Endothelial cell of umbilical vein (primary cell): ENCODE measurements around the gene SLC35F5. TPM values are rescaled to one million over a fixed set of nuclear protein-coding genes. Genes with fewer than 3 reads are reported as not detected.

Experiments used
- BruUV-seq: library from RNA; stranded (reverse); fragments of 400-500 nt; replicated peaks from 2 replicates; lab custom pipeline; 2021; lab: Mats Ljungman, UMichigan
- CTCF ChIA-PET: fragments of 300-600, 350-600 bp; sonication (Branson Sonifier 250); formaldehyde crosslinking; loops from one replicate; lab custom pipeline; 2021; ENCODE audit warnings: antibody characterized with exemption, inconsistent platforms; lab: Charles Lee
- POLR2A ChIA-PET: fragments of 300-600, 350-600 bp; sonication (Branson Sonifier 250); formaldehyde crosslinking; loops from one replicate; lab custom pipeline; 2021; ENCODE audit warnings: antibody characterized with exemption, inconsistent platforms; lab: Charles Lee
- DNase-seq: peaks from one replicate; pipeline ENCODE4 v3.0.0-alpha.2; 2011; ENCODE audit warnings: low read depth, low spot score
- FAIRE-seq: peaks from 2 replicates; lab custom pipeline; 2011; peaks lifted over from hg19 to GRCh38; lab: Jason Lieb, UNC
- H2AFZ ChIP-seq: 2 replicates; pipeline ENCODE4 v1.6.0; 2012; ENCODE audit warnings: low read depth, low read length, control low read depth, inconsistent platforms
- H3K27ac ChIP-seq: 2 replicates; pipeline ENCODE4 v1.5.1; 2011; ENCODE audit warnings: low read depth, mild to moderate bottlenecking, control low read depth, low read length, moderate library complexity; ENCODE audit not compliant: insufficient read depth
- H3K27me3 ChIP-seq, 2 experiments: 2 replicates each; pipeline versions ENCODE4 v1.6.0 to v1.6.1; 2011; ENCODE audit warnings: low read length in 2 of 2, mixed read lengths in 1 of 2; ENCODE audit not compliant: control insufficient read depth in 2 of 2, insufficient read depth in 2 of 2
- H3K36me3 ChIP-seq, 2 experiments: 2 replicates in 1 of 2; 3 replicates in 1 of 2; pipeline ENCODE4 v1.5.1; 2011; ENCODE audit warnings: low read length in 2 of 2, mild to moderate bottlenecking in 1 of 2, moderate library complexity in 1 of 2; ENCODE audit not compliant: control insufficient read depth in 2 of 2, insufficient read depth in 2 of 2; ENCODE audit errors: extremely low read depth in 1 of 2
- H3K4me1 ChIP-seq: 3 replicates; pipeline ENCODE4 v1.5.1; 2011; ENCODE audit warnings: mild to moderate bottlenecking, low read length; ENCODE audit not compliant: control insufficient read depth, insufficient read depth; ENCODE audit errors: extremely low read depth
- H3K4me2 ChIP-seq: 2 replicates; pipeline ENCODE4 v1.6.1; 2011; ENCODE audit warnings: low read length, control low read depth, mixed read lengths; ENCODE audit not compliant: insufficient read depth
- H3K4me3 ChIP-seq, 3 experiments: fragments of 200-600 bp in 1 of 3; sonication (generic), shearing (Covaris generic) in 1 of 3; replicated peaks in 1 of 3; 2 replicates each; pipeline ENCODE4 v1.5.1; 2011 to 2016; ENCODE audit warnings: control low read depth in 3 of 3, low read length in 3 of 3, mild to moderate bottlenecking in 2 of 3, inconsistent platforms in 1 of 3, low read depth in 1 of 3, moderate library complexity in 1 of 3; ENCODE audit not compliant: insufficient read depth in 1 of 3
- H3K79me2 ChIP-seq: 2 replicates; pipeline ENCODE4 v1.6.0; 2012; ENCODE audit warnings: low read length, inconsistent platforms; ENCODE audit not compliant: control insufficient read depth, insufficient read depth
- H3K9ac ChIP-seq: replicated peaks from 2 replicates; pipeline ENCODE3; 2011; ENCODE audit warnings: low read length, control low read depth; ENCODE audit not compliant: insufficient read depth; ENCODE audit errors: extremely low read depth
- H3K9me1 ChIP-seq: replicated peaks from 3 replicates; pipeline ENCODE4 v1.6.0; 2011; ENCODE audit warnings: mild to moderate bottlenecking, low read length; ENCODE audit not compliant: control insufficient read depth, insufficient read depth; ENCODE audit errors: extremely low read depth
- H3K9me3 ChIP-seq: replicated peaks from 2 replicates; pipeline ENCODE4 v1.5.1; 2012; ENCODE audit warnings: low read length, inconsistent platforms; ENCODE audit not compliant: control insufficient read depth, insufficient read depth
- H4K20me1 ChIP-seq: replicated peaks from 2 replicates; pipeline ENCODE3; 2011; ENCODE audit warnings: mild to moderate bottlenecking, low read length; ENCODE audit not compliant: control insufficient read depth, insufficient read depth; ENCODE audit errors: extremely low read depth
- CTCF ChIP-seq, 2 donors: IDR thresholded peaks; 1 replicate in 1 of 2; 2 replicates in 1 of 2; pipeline ENCODE4 v1.5.1; 2011; ENCODE audit warnings: low read length in 2 of 2, mild to moderate bottlenecking in 2 of 2, moderate library complexity in 2 of 2, control low read depth in 1 of 2, inconsistent platforms in 1 of 2, low read depth in 1 of 2; ENCODE audit not compliant: insufficient read depth in 1 of 2; ENCODE audit errors: extremely low read depth in 1 of 2
- EZH2 ChIP-seq: IDR thresholded peaks from 2 replicates; pipeline ENCODE4 v1.6.1; 2012; ENCODE audit warnings: borderline replicate concordance, low read depth, mild to moderate bottlenecking, moderate library complexity, low read length, inconsistent platforms; ENCODE audit not compliant: severe bottlenecking
- FOS ChIP-seq: IDR thresholded peaks from 2 replicates; pipeline ENCODE4 v1.6.1; 2011; ENCODE audit warnings: mild to moderate bottlenecking, low read length, moderate library complexity, borderline replicate concordance; ENCODE audit not compliant: insufficient read depth
- GATA2 ChIP-seq: IDR thresholded peaks from 2 replicates; pipeline ENCODE4 v1.7.0; 2011; ENCODE audit warnings: low read depth, mild to moderate bottlenecking, moderate library complexity, mixed read lengths, low read length; ENCODE audit not compliant: insufficient read length, insufficient read depth
- JUN ChIP-seq: IDR thresholded peaks from 2 replicates; pipeline ENCODE4 v1.6.1; 2011; ENCODE audit warnings: borderline replicate concordance, low read depth; ENCODE audit not compliant: insufficient read length, insufficient read depth
- MAX ChIP-seq: IDR thresholded peaks from 2 replicates; pipeline ENCODE4 v1.6.1; 2011; ENCODE audit not compliant: insufficient read depth, insufficient read length
- MYC ChIP-seq: IDR thresholded peaks from one replicate; pipeline ENCODE4 v1.6.1; 2011; ENCODE audit warnings: mild to moderate bottlenecking, low read depth, low read length
- POLR2A ChIP-seq: IDR thresholded peaks from 2 replicates; pipeline ENCODE4 v1.6.1; 2012; ENCODE audit warnings: low read depth, mild to moderate bottlenecking, control low read depth, low read length
- POLR2AphosphoS5 ChIP-seq: IDR thresholded peaks from 2 replicates; pipeline ENCODE4 v1.6.1; 2012; ENCODE audit warnings: low read depth, mild to moderate bottlenecking, control low read depth, low read length, moderate library complexity; ENCODE audit not compliant: insufficient read depth
- dilution Hi-C: fragments of 300-500 bp; cut with MboI; formaldehyde crosslinking; loops from one replicate; pipeline ENCODE4 v1.15.0; 2019; ENCODE audit warnings: low sequenced_read_pairs; ENCODE audit not compliant: extremely low pct_ligation_motif_present
- intact Hi-C: fragments of 100-400 bp; cut with micrococcal nuclease; formaldehyde crosslinking; loops from one replicate; pipeline ENCODE4 v1.10.0; 2022
- polyA plus RNA-seq, 4 experiments: library from polyadenylated mRNA; depleted of rRNA in 3 of 4; stranded (reverse) in 3 of 4; unstranded in 1 of 4; fragments of >200 nt; gene quantifications; 2 replicates each; pipeline versions ENCODE4 v1.2.1 to v1.2.3, GENCODE V29; 2011 to 2012; ENCODE audit warnings: missing spikeins in 1 of 4
- total RNA-seq: library from RNA; stranded (reverse); gene quantifications from 2 replicates; pipeline ENCODE4 v1.2.3, GENCODE V29; 2021

SLC35F5 gene
- total and polyA plus RNA-seq, 2 donors (not counting 3 experiments of a cell fraction or from before 2014, with no cell fraction given), result 22.4 to 51.1 TPM

- no peaks in the 10 kb centered on the region for H3K4me1 ChIP-seq
- H4K20me1 ChIP-seq, result peaks cover 2% of the 10 kb centered on the region
- no peaks in the 10 kb centered on the region for H3K27me3 ChIP-seq
- H3K36me3 ChIP-seq, result peaks cover 6% of the 10 kb centered on the region in 2 experiments
- no peak overlapping the region for H3K27ac ChIP-seq
- H3K79me2 ChIP-seq, result no peaks in the 10 kb centered on the region
- DNase-seq, result no peak
- H2AFZ ChIP-seq, result no peak overlapping the region
- intact Hi-C loops, result no loop called here
- FAIRE-seq, result no peak
- ChIA-PET POLR2A (no interaction called here), CTCF (interaction anchor here (1.0 to 1.9 kb wide), 3 partner anchors 10 to 21 kb away, joined by 3 to 7 read pairs (median 4); no protein-coding TSS in a partner anchor)
- dilution Hi-C loops, result no loop called here
- H3K9me1 ChIP-seq, result no peaks in the 10 kb centered on the region
- no peaks in the 10 kb centered on the region for H3K9me3 ChIP-seq
- no peak overlapping the region for H3K4me2 ChIP-seq
- H3K9ac ChIP-seq, result no peak overlapping the region
- BruUV-seq, result no TSS peak
- no peak overlapping the region for H3K4me3 ChIP-seq
- no peak for TF ChIP-seq FOS
- TF ChIP-seq POLR2AphosphoS5, result no peak
- no peak for TF ChIP-seq MYC
- TF ChIP-seq MAX, result no peak
- no peak for TF ChIP-seq EZH2
- TF ChIP-seq POLR2A, result no peak
- no peak for TF ChIP-seq GATA2
- no peak for TF ChIP-seq JUN
- no peak for TF ChIP-seq CTCF (IDR thresholded peaks at IDR 0.05; ENCODE audit: extremely low read depth in 1 of 2, insufficient read depth in 1 of 2, low read depth in 1 of 2, low read length in 2 of 2)
Measured at GRCh38 chr2:113723411-113723810, 33.0 kb downstream of the SLC35F5 start.
